ENCODE data around the gene DNAJB8.

DNA sequence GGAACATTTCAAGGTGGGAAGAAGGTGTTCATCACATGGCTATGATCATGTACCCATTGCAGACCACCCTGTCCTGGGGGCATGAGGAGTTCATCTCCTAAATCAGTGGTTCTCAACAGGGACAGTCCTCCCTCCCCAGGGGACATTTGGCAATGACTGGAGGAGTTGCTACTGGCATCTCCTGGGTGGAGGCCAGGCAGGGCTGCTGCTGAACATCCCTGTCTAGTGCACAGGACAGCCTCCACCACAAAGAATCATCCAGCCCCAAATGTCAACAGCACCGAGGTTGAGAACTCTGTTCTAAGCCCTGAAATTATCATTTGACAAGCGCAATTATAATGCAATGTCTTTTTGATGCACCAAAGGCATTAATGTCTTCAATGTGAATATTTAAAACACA is 4.4 kb upstream of the DNAJB8 start:
- no peak for TF ChIP-seq RAD21 (IDR thresholded peaks at IDR 0.05)
- TF ChIP-seq, protein P1, sequence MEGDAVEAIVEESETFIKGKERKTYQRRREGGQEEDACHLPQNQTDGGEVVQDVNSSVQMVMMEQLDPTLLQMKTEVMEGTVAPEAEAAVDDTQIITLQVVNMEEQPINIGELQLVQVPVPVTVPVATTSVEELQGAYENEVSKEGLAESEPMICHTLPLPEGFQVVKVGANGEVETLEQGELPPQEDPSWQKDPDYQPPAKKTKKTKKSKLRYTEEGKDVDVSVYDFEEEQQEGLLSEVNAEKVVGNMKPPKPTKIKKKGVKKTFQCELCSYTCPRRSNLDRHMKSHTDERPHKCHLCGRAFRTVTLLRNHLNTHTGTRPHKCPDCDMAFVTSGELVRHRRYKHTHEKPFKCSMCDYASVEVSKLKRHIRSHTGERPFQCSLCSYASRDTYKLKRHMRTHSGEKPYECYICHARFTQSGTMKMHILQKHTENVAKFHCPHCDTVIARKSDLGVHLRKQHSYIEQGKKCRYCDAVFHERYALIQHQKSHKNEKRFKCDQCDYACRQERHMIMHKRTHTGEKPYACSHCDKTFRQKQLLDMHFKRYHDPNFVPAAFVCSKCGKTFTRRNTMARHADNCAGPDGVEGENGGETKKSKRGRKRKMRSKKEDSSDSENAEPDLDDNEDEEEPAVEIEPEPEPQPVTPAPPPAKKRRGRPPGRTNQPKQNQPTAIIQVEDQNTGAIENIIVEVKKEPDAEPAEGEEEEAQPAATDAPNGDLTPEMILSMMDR (IDR thresholded peaks at IDR 0.05; ENCODE audit: low read depth, low read length, missing input control): no peak
- TF ChIP-seq, protein P2, sequence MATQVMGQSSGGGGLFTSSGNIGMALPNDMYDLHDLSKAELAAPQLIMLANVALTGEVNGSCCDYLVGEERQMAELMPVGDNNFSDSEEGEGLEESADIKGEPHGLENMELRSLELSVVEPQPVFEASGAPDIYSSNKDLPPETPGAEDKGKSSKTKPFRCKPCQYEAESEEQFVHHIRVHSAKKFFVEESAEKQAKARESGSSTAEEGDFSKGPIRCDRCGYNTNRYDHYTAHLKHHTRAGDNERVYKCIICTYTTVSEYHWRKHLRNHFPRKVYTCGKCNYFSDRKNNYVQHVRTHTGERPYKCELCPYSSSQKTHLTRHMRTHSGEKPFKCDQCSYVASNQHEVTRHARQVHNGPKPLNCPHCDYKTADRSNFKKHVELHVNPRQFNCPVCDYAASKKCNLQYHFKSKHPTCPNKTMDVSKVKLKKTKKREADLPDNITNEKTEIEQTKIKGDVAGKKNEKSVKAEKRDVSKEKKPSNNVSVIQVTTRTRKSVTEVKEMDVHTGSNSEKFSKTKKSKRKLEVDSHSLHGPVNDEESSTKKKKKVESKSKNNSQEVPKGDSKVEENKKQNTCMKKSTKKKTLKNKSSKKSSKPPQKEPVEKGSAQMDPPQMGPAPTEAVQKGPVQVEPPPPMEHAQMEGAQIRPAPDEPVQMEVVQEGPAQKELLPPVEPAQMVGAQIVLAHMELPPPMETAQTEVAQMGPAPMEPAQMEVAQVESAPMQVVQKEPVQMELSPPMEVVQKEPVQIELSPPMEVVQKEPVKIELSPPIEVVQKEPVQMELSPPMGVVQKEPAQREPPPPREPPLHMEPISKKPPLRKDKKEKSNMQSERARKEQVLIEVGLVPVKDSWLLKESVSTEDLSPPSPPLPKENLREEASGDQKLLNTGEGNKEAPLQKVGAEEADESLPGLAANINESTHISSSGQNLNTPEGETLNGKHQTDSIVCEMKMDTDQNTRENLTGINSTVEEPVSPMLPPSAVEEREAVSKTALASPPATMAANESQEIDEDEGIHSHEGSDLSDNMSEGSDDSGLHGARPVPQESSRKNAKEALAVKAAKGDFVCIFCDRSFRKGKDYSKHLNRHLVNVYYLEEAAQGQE (IDR thresholded peaks at IDR 0.05): no peak
- TF ChIP-seq, protein P3, sequence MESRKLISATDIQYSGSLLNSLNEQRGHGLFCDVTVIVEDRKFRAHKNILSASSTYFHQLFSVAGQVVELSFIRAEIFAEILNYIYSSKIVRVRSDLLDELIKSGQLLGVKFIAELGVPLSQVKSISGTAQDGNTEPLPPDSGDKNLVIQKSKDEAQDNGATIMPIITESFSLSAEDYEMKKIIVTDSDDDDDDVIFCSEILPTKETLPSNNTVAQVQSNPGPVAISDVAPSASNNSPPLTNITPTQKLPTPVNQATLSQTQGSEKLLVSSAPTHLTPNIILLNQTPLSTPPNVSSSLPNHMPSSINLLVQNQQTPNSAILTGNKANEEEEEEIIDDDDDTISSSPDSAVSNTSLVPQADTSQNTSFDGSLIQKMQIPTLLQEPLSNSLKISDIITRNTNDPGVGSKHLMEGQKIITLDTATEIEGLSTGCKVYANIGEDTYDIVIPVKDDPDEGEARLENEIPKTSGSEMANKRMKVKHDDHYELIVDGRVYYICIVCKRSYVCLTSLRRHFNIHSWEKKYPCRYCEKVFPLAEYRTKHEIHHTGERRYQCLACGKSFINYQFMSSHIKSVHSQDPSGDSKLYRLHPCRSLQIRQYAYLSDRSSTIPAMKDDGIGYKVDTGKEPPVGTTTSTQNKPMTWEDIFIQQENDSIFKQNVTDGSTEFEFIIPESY (IDR thresholded peaks at IDR 0.05): no peak
- no peak for TF ChIP-seq YY1 (IDR thresholded peaks at IDR 0.05)
- TF ChIP-seq, protein P4, sequence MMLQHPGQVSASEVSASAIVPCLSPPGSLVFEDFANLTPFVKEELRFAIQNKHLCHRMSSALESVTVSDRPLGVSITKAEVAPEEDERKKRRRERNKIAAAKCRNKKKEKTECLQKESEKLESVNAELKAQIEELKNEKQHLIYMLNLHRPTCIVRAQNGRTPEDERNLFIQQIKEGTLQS (IDR thresholded peaks at IDR 0.05): no peak
- TF ChIP-seq JUND (IDR thresholded peaks at IDR 0.05): no peak
- TF ChIP-seq TAF1 (conservative IDR thresholded peaks at IDR 0.05): no peak
- TF ChIP-seq, protein P5, sequence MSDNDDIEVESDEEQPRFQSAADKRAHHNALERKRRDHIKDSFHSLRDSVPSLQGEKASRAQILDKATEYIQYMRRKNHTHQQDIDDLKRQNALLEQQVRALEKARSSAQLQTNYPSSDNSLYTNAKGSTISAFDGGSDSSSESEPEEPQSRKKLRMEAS (IDR thresholded peaks at IDR 0.05): no peak
- no peak for TF ChIP-seq SP1 (IDR thresholded peaks at IDR 0.05)
- TF ChIP-seq EGR1 (IDR thresholded peaks at IDR 0.05; ENCODE audit: low read depth in 2 of 2): no peak
